Middle frontal gyrus (tissue), 1 donor: Measurements from ENCODE around the gene CROCC.
"Not testable (repeated sequence)": the region's sequence is repeated elsewhere in the genome, so short reads cannot be mapped to it uniquely, and the experiment has no call there.

ENCODE experiments used
- DNase-seq: peaks from one replicate; pipeline ENCODE4 v3.0.0-alpha.2; 2015; ENCODE audit warnings: low spot score; ENCODE audit errors: extremely low spot score

The CROCC gene

GRCh38 chr1:16914928-16915626 is 6.7 kb upstream of the CROCC start:
- DNase-seq: not testable (repeated sequence)

- peak; percentile 72 for DNase-seq
Observed at GRCh38 chr1:16915627-16915973, 6.1 kb upstream of the CROCC start.

- not testable (repeated sequence) for DNase-seq
Observed at GRCh38 chr1:16916036-16916880, 5.5 kb upstream of the CROCC start.

- DNase-seq: no peak
Observed at GRCh38 chr1:16918371-16918770, 3.4 kb upstream of the CROCC start.

GRCh38 chr1:16918936-16919665 is 2.6 kb upstream of the CROCC start:
- DNase-seq: not testable (repeated sequence)

DNA sequence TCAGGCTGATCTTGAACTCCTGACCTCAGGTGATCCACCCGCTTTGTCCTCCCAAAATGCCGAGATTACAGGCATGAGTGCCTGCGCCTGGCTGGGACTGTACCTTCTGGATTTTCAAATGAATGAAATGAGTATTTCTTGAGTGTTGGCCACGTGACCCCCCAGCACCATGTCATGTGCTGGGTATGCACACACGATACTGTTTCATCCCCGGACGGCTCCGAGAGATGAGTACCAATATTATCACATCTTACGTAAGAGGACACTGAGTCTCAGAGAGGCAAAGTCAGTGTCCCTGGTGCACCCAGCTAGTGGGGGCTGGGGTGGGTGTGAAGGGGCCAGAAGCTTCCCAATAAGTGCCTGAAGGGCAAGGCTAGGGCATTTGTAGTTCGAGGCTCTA is 780 bp upstream of the CROCC start:
- DNase-seq: no peak

DNA sequence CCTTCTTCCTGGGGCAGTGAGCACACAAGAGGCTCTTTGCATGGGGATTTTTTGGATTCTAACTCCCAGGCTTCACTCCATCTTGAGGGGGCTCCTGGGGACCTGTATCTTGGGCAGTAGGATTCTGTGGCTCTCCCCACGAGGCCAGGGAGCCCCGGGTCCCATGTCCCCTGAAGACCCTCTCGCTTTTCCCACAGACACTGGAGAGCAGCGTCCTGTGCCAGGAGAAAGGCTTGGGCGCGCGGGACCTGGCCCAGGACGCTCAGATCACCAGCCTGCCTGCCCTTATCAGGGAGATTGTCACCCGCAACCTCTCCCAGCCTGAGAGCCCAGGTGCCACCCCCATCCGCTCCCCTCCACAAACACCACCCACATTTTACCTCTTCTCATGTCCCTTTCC is 735 bp downstream of the CROCC start:
- no peak for DNase-seq

DNA sequence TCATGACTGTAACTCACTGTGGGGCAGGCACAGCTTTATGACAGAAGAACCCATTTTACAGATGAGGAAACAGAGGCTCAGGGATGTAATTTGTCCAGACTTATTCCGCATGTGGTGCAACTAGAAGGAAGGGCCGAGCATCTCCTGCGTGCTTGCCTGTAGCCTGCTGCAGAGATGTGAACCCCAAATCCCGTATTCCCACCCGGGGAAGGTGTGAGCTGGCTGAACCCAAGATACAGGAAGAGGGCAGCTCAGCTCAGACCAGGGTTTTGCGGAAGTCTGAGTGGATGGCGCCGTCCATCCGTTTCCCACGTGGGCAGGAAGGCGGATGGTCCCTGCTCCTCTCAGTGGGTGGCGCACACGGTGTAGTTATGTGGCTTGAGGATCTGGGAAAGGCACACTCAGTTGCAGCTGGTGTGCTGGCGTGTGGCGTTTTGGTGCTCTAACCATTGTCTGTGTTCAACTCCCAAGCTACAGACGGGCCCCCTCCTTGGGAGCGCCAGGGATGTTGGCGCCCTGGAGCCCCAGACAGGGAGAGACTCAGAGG is 1.2 kb downstream of the CROCC start:
- DNase-seq: no peak

GRCh38 chr1:16924216-16924918 is 2.6 kb downstream of the CROCC start:
- no peak for DNase-seq

DNA sequence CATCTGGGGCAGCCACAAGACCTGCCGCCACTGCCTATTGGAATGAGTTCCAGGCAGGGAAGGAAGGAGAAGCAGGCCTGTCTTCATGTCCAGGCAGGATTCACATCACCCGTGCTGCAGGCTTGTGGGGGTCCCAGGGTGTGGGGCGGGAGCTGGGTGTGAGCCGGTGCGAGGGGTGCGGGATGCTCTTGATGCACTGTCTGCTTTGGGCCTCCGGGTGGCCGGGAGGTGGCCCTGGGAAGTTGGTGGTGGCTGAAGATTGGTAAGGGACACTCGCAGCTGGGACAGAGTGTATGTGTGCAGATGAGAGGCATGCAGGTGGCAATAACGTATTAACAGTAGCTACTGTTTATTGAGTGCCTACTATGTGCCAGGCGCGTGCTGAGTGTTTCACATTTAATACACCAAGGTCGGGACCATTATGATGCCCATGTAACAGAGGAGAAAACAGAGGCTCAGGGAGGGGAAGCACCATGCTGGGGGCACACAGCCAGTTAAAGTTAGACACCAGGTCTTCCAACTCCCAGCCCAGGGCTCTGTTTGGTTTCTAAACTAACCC is 3.3 kb downstream of the CROCC start:
- DNase-seq: no peak

- DNase-seq: no peak
Observed at GRCh38 chr1:16925635-16926490, 4.1 kb downstream of the CROCC start.

DNA sequence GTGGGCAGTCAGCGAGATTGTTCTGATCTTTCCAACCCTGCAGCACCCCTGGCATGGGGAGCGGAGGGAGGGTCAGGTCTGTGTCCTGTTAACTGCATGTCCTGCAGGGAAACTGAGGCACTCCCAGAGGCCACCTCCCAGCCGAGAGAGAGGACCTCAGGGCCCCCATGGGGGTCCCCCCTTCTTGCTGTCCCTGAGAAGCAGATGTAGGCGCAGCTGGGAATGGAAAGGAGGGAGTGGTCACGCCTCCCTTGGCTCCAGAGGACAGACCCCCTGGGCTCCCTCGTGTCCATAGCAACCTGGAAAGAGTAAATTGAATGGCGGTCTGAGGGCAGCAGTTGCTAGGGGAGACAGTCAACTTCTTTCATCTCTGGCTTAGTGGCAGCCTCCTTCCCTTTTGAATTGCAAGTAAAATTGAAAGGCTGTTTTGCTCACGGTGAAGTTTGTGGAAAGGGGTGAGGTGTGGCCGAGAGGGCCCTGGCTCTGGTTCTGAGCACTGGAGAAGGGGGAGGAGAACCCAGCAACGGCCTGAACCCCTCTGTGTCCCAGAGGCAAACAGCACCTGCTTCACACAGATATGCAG is 4.9 kb downstream of the CROCC start:
- DNase-seq: no peak

DNA sequence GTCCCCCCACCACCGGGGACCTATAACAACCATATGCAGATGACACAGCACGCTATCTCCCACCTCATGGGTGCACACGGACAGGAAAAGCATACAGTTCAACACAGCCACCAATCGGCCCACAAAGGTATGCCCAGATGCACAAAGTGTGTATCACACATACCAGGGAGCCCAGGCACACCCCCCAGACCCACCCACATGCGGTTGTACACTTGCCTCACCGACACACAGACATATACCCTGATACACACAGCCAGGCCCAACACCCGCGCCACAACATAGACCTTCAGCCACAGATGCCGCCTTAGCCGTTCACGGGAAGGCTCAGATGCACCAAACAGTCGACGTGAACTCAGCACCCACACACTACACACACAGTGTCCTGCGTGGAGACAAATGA is 5.5 kb downstream of the CROCC start:
- DNase-seq: no peak

- no peak for DNase-seq
Observed at GRCh38 chr1:16927711-16928485, 6.2 kb downstream of the CROCC start.

GRCh38 chr1:16929146-16930041 is 7.7 kb downstream of the CROCC start:
- not testable (repeated sequence) for DNase-seq

DNA sequence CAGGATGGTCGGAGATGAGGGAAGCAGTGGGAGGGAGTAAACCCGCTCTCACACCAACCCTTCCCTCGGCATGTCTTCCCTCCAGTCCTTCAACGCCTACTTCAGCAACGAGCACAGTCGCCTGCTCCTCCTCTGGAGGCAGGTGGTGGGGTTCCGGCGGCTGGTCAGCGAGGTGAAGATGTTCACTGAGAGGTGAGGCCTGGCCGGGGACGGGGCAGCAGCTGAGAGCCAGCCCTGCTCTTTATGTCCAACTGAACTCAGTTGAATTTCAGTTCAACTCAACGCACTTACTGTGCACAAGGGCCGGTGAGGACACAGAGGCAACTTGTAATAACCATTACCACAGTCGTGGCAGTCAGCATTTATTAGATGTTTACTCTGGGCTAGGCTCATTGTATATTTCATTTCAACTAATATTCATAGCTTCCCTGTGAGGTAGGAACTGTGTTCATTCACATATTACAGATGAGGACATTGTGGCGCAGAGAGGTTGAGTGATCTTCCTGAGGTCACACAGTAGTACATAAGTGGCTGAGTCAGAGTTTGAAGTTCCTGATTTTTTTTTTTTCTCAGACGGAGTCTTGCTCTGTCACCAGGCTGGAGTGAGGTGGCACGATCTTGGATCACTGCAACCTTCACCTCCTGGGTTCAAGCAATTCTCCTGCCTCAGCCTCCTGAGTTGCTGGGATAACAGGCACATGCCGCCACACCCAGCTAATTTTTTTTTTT is 9.6 kb downstream of the CROCC start:
- not testable (repeated sequence) for DNase-seq

GRCh38 chr1:16933945-16934344 is 12.2 kb downstream of the CROCC start:
- DNase-seq: not testable (repeated sequence)
